Vagina (tissue), 2 donors: Measurements from ENCODE around the gene RIPK1.
"Not testable (repeated sequence)": the region's sequence is repeated elsewhere in the genome, so short reads cannot be mapped to it uniquely, and the experiment has no call there.

Experiments
- CTCF ChIP-seq, 3 experiments: fragments of 450-650 bp in 2 of 3; fragments of 200-600 bp in 1 of 3; sonication (generic) in 1 of 3; IDR thresholded peaks; one replicate each; pipeline ENCODE4 v1.5.1; 2017 to 2019; ENCODE audit warnings: antibody characterized with exemption in 3 of 3, mild to moderate bottlenecking in 2 of 3, moderate library complexity in 2 of 3
- POLR2A ChIP-seq, 2 donors: fragments of 450-650 bp; IDR thresholded peaks; one replicate each; pipeline ENCODE4 v1.6.1; 2017; ENCODE audit warnings: antibody characterized with exemption in 2 of 2, mild to moderate bottlenecking in 2 of 2, moderate library complexity in 2 of 2
- POLR2AphosphoS5 ChIP-seq, 2 donors: sonication (generic); formaldehyde crosslinking; IDR thresholded peaks; one replicate each; pipeline ENCODE4 v1.9.0; 2017; ENCODE audit warnings: antibody characterized with exemption in 2 of 2, mild to moderate bottlenecking in 2 of 2, low read depth in 1 of 2; ENCODE audit not compliant: insufficient read depth in 1 of 2

GRCh38 chr6:3028156-3028555 is 40.1 kb upstream of the RIPK1 start:
- not testable (repeated sequence) for TF ChIP-seq POLR2AphosphoS5 (IDR thresholded peaks at IDR 0.05; ENCODE audit: insufficient read depth in 1 of 2, low read depth in 1 of 2); POLR2A (IDR thresholded peaks at IDR 0.05); CTCF (IDR thresholded peaks at IDR 0.05)
